Endothelial cell of umbilical vein (primary cell): ENCODE measurements around the gene LTBP1. TPM values are rescaled to one million over a fixed set of nuclear protein-coding genes. Genes with fewer than 3 reads are reported as not detected.
A peak's percentile ranks its signal among the peaks of the same experiment; 100 is the strongest.

Source experiments
- BruUV-seq: library from RNA; stranded (reverse); fragments of 400-500 nt; replicated peaks from 2 replicates; lab custom pipeline; 2021; lab: Mats Ljungman, UMichigan
- CTCF ChIA-PET: fragments of 300-600, 350-600 bp; sonication (Branson Sonifier 250); formaldehyde crosslinking; loops from one replicate; lab custom pipeline; 2021; ENCODE audit warnings: antibody characterized with exemption, inconsistent platforms; lab: Charles Lee
- POLR2A ChIA-PET: fragments of 300-600, 350-600 bp; sonication (Branson Sonifier 250); formaldehyde crosslinking; loops from one replicate; lab custom pipeline; 2021; ENCODE audit warnings: antibody characterized with exemption, inconsistent platforms; lab: Charles Lee
- DNase-seq: peaks from one replicate; pipeline ENCODE4 v3.0.0-alpha.2; 2011; ENCODE audit warnings: low read depth, low spot score
- FAIRE-seq: peaks from 2 replicates; lab custom pipeline; 2011; peaks lifted over from hg19 to GRCh38; lab: Jason Lieb, UNC
- H2AFZ ChIP-seq: 2 replicates; pipeline ENCODE4 v1.6.0; 2012; ENCODE audit warnings: low read depth, low read length, control low read depth, inconsistent platforms
- H3K27ac ChIP-seq: 2 replicates; pipeline ENCODE4 v1.5.1; 2011; ENCODE audit warnings: low read depth, mild to moderate bottlenecking, control low read depth, low read length, moderate library complexity; ENCODE audit not compliant: insufficient read depth
- H3K27me3 ChIP-seq, 2 experiments: 2 replicates each; pipeline versions ENCODE4 v1.6.0 to v1.6.1; 2011; ENCODE audit warnings: low read length in 2 of 2, mixed read lengths in 1 of 2; ENCODE audit not compliant: control insufficient read depth in 2 of 2, insufficient read depth in 2 of 2
- H3K36me3 ChIP-seq, 2 experiments: 2 replicates in 1 of 2; 3 replicates in 1 of 2; pipeline ENCODE4 v1.5.1; 2011; ENCODE audit warnings: low read length in 2 of 2, mild to moderate bottlenecking in 1 of 2, moderate library complexity in 1 of 2; ENCODE audit not compliant: control insufficient read depth in 2 of 2, insufficient read depth in 2 of 2; ENCODE audit errors: extremely low read depth in 1 of 2
- H3K4me1 ChIP-seq: 3 replicates; pipeline ENCODE4 v1.5.1; 2011; ENCODE audit warnings: mild to moderate bottlenecking, low read length; ENCODE audit not compliant: control insufficient read depth, insufficient read depth; ENCODE audit errors: extremely low read depth
- H3K4me2 ChIP-seq: 2 replicates; pipeline ENCODE4 v1.6.1; 2011; ENCODE audit warnings: low read length, control low read depth, mixed read lengths; ENCODE audit not compliant: insufficient read depth
- H3K4me3 ChIP-seq, 3 experiments: fragments of 200-600 bp in 1 of 3; sonication (generic), shearing (Covaris generic) in 1 of 3; replicated peaks in 1 of 3; 2 replicates each; pipeline ENCODE4 v1.5.1; 2011 to 2016; ENCODE audit warnings: control low read depth in 3 of 3, low read length in 3 of 3, mild to moderate bottlenecking in 2 of 3, inconsistent platforms in 1 of 3, low read depth in 1 of 3, moderate library complexity in 1 of 3; ENCODE audit not compliant: insufficient read depth in 1 of 3
- H3K79me2 ChIP-seq: 2 replicates; pipeline ENCODE4 v1.6.0; 2012; ENCODE audit warnings: low read length, inconsistent platforms; ENCODE audit not compliant: control insufficient read depth, insufficient read depth
- H3K9ac ChIP-seq: replicated peaks from 2 replicates; pipeline ENCODE3; 2011; ENCODE audit warnings: low read length, control low read depth; ENCODE audit not compliant: insufficient read depth; ENCODE audit errors: extremely low read depth
- H3K9me1 ChIP-seq: replicated peaks from 3 replicates; pipeline ENCODE4 v1.6.0; 2011; ENCODE audit warnings: mild to moderate bottlenecking, low read length; ENCODE audit not compliant: control insufficient read depth, insufficient read depth; ENCODE audit errors: extremely low read depth
- H3K9me3 ChIP-seq: replicated peaks from 2 replicates; pipeline ENCODE4 v1.5.1; 2012; ENCODE audit warnings: low read length, inconsistent platforms; ENCODE audit not compliant: control insufficient read depth, insufficient read depth
- H4K20me1 ChIP-seq: replicated peaks from 2 replicates; pipeline ENCODE3; 2011; ENCODE audit warnings: mild to moderate bottlenecking, low read length; ENCODE audit not compliant: control insufficient read depth, insufficient read depth; ENCODE audit errors: extremely low read depth
- CTCF ChIP-seq, 2 donors: IDR thresholded peaks; 1 replicate in 1 of 2; 2 replicates in 1 of 2; pipeline ENCODE4 v1.5.1; 2011; ENCODE audit warnings: low read length in 2 of 2, mild to moderate bottlenecking in 2 of 2, moderate library complexity in 2 of 2, control low read depth in 1 of 2, inconsistent platforms in 1 of 2, low read depth in 1 of 2; ENCODE audit not compliant: insufficient read depth in 1 of 2; ENCODE audit errors: extremely low read depth in 1 of 2
- EZH2 ChIP-seq: IDR thresholded peaks from 2 replicates; pipeline ENCODE4 v1.6.1; 2012; ENCODE audit warnings: borderline replicate concordance, low read depth, mild to moderate bottlenecking, moderate library complexity, low read length, inconsistent platforms; ENCODE audit not compliant: severe bottlenecking
- FOS ChIP-seq: IDR thresholded peaks from 2 replicates; pipeline ENCODE4 v1.6.1; 2011; ENCODE audit warnings: mild to moderate bottlenecking, low read length, moderate library complexity, borderline replicate concordance; ENCODE audit not compliant: insufficient read depth
- GATA2 ChIP-seq: IDR thresholded peaks from 2 replicates; pipeline ENCODE4 v1.7.0; 2011; ENCODE audit warnings: low read depth, mild to moderate bottlenecking, moderate library complexity, mixed read lengths, low read length; ENCODE audit not compliant: insufficient read length, insufficient read depth
- JUN ChIP-seq: IDR thresholded peaks from 2 replicates; pipeline ENCODE4 v1.6.1; 2011; ENCODE audit warnings: borderline replicate concordance, low read depth; ENCODE audit not compliant: insufficient read length, insufficient read depth
- MAX ChIP-seq: IDR thresholded peaks from 2 replicates; pipeline ENCODE4 v1.6.1; 2011; ENCODE audit not compliant: insufficient read depth, insufficient read length
- MYC ChIP-seq: IDR thresholded peaks from one replicate; pipeline ENCODE4 v1.6.1; 2011; ENCODE audit warnings: mild to moderate bottlenecking, low read depth, low read length
- POLR2A ChIP-seq: IDR thresholded peaks from 2 replicates; pipeline ENCODE4 v1.6.1; 2012; ENCODE audit warnings: low read depth, mild to moderate bottlenecking, control low read depth, low read length
- POLR2AphosphoS5 ChIP-seq: IDR thresholded peaks from 2 replicates; pipeline ENCODE4 v1.6.1; 2012; ENCODE audit warnings: low read depth, mild to moderate bottlenecking, control low read depth, low read length, moderate library complexity; ENCODE audit not compliant: insufficient read depth
- dilution Hi-C: fragments of 300-500 bp; cut with MboI; formaldehyde crosslinking; loops from one replicate; pipeline ENCODE4 v1.15.0; 2019; ENCODE audit warnings: low sequenced_read_pairs; ENCODE audit not compliant: extremely low pct_ligation_motif_present
- intact Hi-C: fragments of 100-400 bp; cut with micrococcal nuclease; formaldehyde crosslinking; loops from one replicate; pipeline ENCODE4 v1.10.0; 2022
- polyA plus RNA-seq, 4 experiments: library from polyadenylated mRNA; depleted of rRNA in 3 of 4; stranded (reverse) in 3 of 4; unstranded in 1 of 4; fragments of >200 nt; gene quantifications; 2 replicates each; pipeline versions ENCODE4 v1.2.1 to v1.2.3, GENCODE V29; 2011 to 2012; ENCODE audit warnings: missing spikeins in 1 of 4
- total RNA-seq: library from RNA; stranded (reverse); gene quantifications from 2 replicates; pipeline ENCODE4 v1.2.3, GENCODE V29; 2021

LTBP1 gene
- total and polyA plus RNA-seq, 2 donors (not counting 3 experiments of a cell fraction or from before 2014, with no cell fraction given), result 57.4 to 68.2 TPM

- Histone ChIP-seq H3K27me3 (no peaks in the 10 kb centered on the region), H3K4me3 (no peak overlapping the region), H3K9me1 (no peaks in the 10 kb centered on the region), H3K36me3 (no peaks in the 10 kb centered on the region), H3K27ac (no peak overlapping the region), H3K79me2 (no peaks in the 10 kb centered on the region), H2AFZ (no peak overlapping the region), H3K9me3 (no peaks in the 10 kb centered on the region), H4K20me1 (no peaks in the 10 kb centered on the region), H3K4me2 (no peak overlapping the region), H3K9ac (no peak overlapping the region), H3K4me1 (no peaks in the 10 kb centered on the region)
- intact Hi-C loops (no loop called here), dilution Hi-C loops (no loop called here)
- CTCF ChIA-PET, result no interaction called here
- POLR2A ChIA-PET, result no interaction called here
- no TSS peak for BruUV-seq
- DNase-seq (peak; percentile 60), FAIRE-seq (no peak)
- no peak for TF ChIP-seq CTCF (IDR thresholded peaks at IDR 0.05; ENCODE audit: extremely low read depth in 1 of 2, insufficient read depth in 1 of 2, low read depth in 1 of 2, low read length in 2 of 2)
- TF ChIP-seq MAX, result no peak
- TF ChIP-seq EZH2, result no peak
- no peak for TF ChIP-seq MYC
- TF ChIP-seq FOS, result no peak
- TF ChIP-seq POLR2AphosphoS5, result no peak
- no peak for TF ChIP-seq GATA2
- no peak for TF ChIP-seq JUN
- TF ChIP-seq POLR2A, result no peak
These were observed 371.7 kb downstream of the LTBP1 start for GRCh38 chr2:33318456-33318855.
